ENCODE results near the gene ADAM10. TPM values are rescaled to one million over a fixed set of nuclear protein-coding genes. Genes with fewer than 3 reads are reported as not detected.

Gene ADAM10
- total and polyA plus RNA-seq, 2 of the 8 experiments (the other 6 are each of a cell fraction or from before 2014, with no cell fraction given) = 46.5 to 163 TPM

GRCh38 chr15:58585693-58586443 is 163.6 kb downstream of the ADAM10 start (continued):
- no peak for TF ChIP-seq TBP (IDR thresholded peaks at IDR 0.05; ENCODE audit: low read depth, low read length)
- TF ChIP-seq TEAD4 (IDR thresholded peaks at IDR 0.05; ENCODE audit: low read depth, low read length) = no peak
- no peak for TF ChIP-seq SP2 (IDR thresholded peaks at IDR 0.05; ENCODE audit: low read length)
- no peak for TF ChIP-seq CHD1 (IDR thresholded peaks at IDR 0.05; ENCODE audit: low read depth, low read length)
- TF ChIP-seq BRCA1 (IDR thresholded peaks at IDR 0.05; ENCODE audit: low read depth, low read length) = no peak
- no peak for TF ChIP-seq SUZ12 (IDR thresholded peaks at IDR 0.05; ENCODE audit: low read length)

Data from H1 (cell line).